HCT116 (cell line): ENCODE data around the gene RNF222. TPM values are rescaled to one million over a fixed set of nuclear protein-coding genes. Genes with fewer than 3 reads are reported as not detected.

ENCODE experiments used
- ATAC-seq: fragments of 200-7000 bp; cut with Tn5 transposase; 2 replicates; pipeline ENCODE4 v1.9.1; 2020; ENCODE audit warnings: mild to moderate bottlenecking, moderate library complexity
- BruUV-seq: library from RNA; stranded (reverse); fragments of 400-500 nt; replicated peaks from 2 replicates; lab custom pipeline; 2021; lab: Mats Ljungman, UMichigan
- CTCF ChIA-PET: fragments of 300-600 bp; sonication (Branson Sonifier 250); formaldehyde crosslinking; loops from one replicate; lab custom pipeline; 2021; ENCODE audit warnings: antibody characterized with exemption; lab: Charles Lee
- POLR2A ChIA-PET: fragments of 300-600, 350-600 bp; sonication (Branson Sonifier 250); formaldehyde crosslinking; loops from one replicate; lab custom pipeline; 2021; ENCODE audit warnings: antibody characterized with exemption; lab: Charles Lee
- RAD21 ChIA-PET, 2 experiments: fragments of 300-600 bp; sonication (Branson Sonifier 250); formaldehyde crosslinking; loops; one replicate each; lab custom pipeline; 2023; ENCODE audit warnings: low total read pairs in 2 of 2; ENCODE audit not compliant: uncharacterized antibody in 2 of 2, unreplicated experiment in 2 of 2, low non-redundant PET in 1 of 2; lab: Charles Lee
- DNase-seq: peaks from one replicate; pipeline ENCODE4 v3.0.0-alpha.2; 2010; ENCODE audit warnings: low read depth, low spot score
- H2AFZ ChIP-seq: fragments of 200-600 bp; shearing (Covaris generic), sonication (generic); 2 replicates; pipeline ENCODE4 v1.6.1; 2017; ENCODE audit warnings: low read depth, mixed run types, mixed read lengths, antibody characterized with exemption, low read length; ENCODE audit not compliant: poor library complexity, severe bottlenecking
- H3K27ac ChIP-seq: 2 replicates; pipeline ENCODE4 v1.5.1; 2012; ENCODE audit warnings: low read depth, low read length
- H3K27me3 ChIP-seq: fragments of 200-600 bp; sonication (generic); 2 replicates; pipeline ENCODE4 v1.6.1; 2016; ENCODE audit warnings: mixed run types, low read length, mixed read lengths; ENCODE audit not compliant: insufficient read depth
- H3K36me3 ChIP-seq, 2 experiments: fragments of 200-500 bp in 1 of 2; fragments of 200-600 bp in 1 of 2; sonication (Bioruptor generic) in 1 of 2; sonication (generic) in 1 of 2; 2 replicates each; pipeline versions ENCODE4 v1.5.1 to v1.6.1; 2014 to 2016; ENCODE audit warnings: low read length in 2 of 2, inconsistent platforms in 1 of 2, mixed read lengths in 1 of 2, mixed run types in 1 of 2; ENCODE audit not compliant: insufficient read depth in 2 of 2, control insufficient read depth in 1 of 2
- H3K4me1 ChIP-seq, 2 experiments: fragments of 200-600 bp in 1 of 2; sonication (generic) in 1 of 2; 2 replicates each; pipeline versions ENCODE4 v1.5.1 to v1.6.1; 2012 to 2017; ENCODE audit warnings: low read length in 2 of 2, inconsistent platforms in 1 of 2, mild to moderate bottlenecking in 1 of 2, mixed read lengths in 1 of 2, mixed run types in 1 of 2, moderate library complexity in 1 of 2; ENCODE audit not compliant: insufficient read depth in 2 of 2, control insufficient read depth in 1 of 2
- H3K4me2 ChIP-seq: fragments of 200-600 bp; sonication (generic); 2 replicates; pipeline ENCODE4 v1.6.1; 2017; ENCODE audit warnings: mixed run types, low read length, mixed read lengths
- H3K4me3 ChIP-seq, 2 experiments: fragments of 200-600 bp in 1 of 2; sonication (generic) in 1 of 2; replicated peaks in 1 of 2; 2 replicates each; pipeline ENCODE4 v1.5.1; 2011 to 2016; ENCODE audit warnings: low read length in 2 of 2, control low read depth in 1 of 2, low read depth in 1 of 2, mild to moderate bottlenecking in 1 of 2, mixed read lengths in 1 of 2, mixed run types in 1 of 2
- H3K79me2 ChIP-seq: fragments of 200-600 bp; sonication (generic); 2 replicates; pipeline ENCODE4 v1.6.1; 2017; ENCODE audit warnings: mild to moderate bottlenecking, mixed run types, low read length, moderate library complexity, mixed read lengths; ENCODE audit not compliant: insufficient read depth
- H3K9ac ChIP-seq: fragments of 200-600 bp; sonication (generic); 2 replicates; pipeline ENCODE4 v1.6.1; 2016; ENCODE audit warnings: low read length, mixed read lengths
- H3K9me2 ChIP-seq: fragments of 200-600 bp; sonication (generic), shearing (Covaris generic); 2 replicates; pipeline ENCODE4 v1.6.1; 2017; ENCODE audit warnings: mixed run types, mild to moderate bottlenecking, moderate library complexity; ENCODE audit not compliant: insufficient read depth
- H3K9me3 ChIP-seq, 2 experiments: fragments of 200-500 bp in 1 of 2; fragments of 200-600 bp in 1 of 2; sonication (Bioruptor generic) in 1 of 2; sonication (generic) in 1 of 2; 2 replicates each; pipeline ENCODE4 v1.6.1; 2014 to 2017; ENCODE audit warnings: low read length in 2 of 2, mixed read lengths in 2 of 2, inconsistent platforms in 1 of 2, low read depth in 1 of 2, mild to moderate bottlenecking in 1 of 2, mixed run types in 1 of 2, moderate library complexity in 1 of 2; ENCODE audit not compliant: control insufficient read depth in 1 of 2, insufficient read depth in 1 of 2
- H4K20me1 ChIP-seq: fragments of 200-600 bp; sonication (generic), shearing (Covaris generic); 2 replicates; pipeline ENCODE4 v1.6.1; 2017; ENCODE audit warnings: mixed run types, mild to moderate bottlenecking, moderate library complexity; ENCODE audit not compliant: insufficient read depth
- ATF3 ChIP-seq: IDR thresholded peaks from 2 replicates; pipeline ENCODE4 v1.6.1; 2012
- CEBPB ChIP-seq: IDR thresholded peaks from 2 replicates; pipeline ENCODE4 v1.6.1; 2012; ENCODE audit warnings: low read depth
- EZH2 ChIP-seq: fragments of 200-600 bp; sonication (generic); IDR thresholded peaks from 2 replicates; pipeline ENCODE4 v1.6.1; 2017; ENCODE audit warnings: antibody characterized with exemption, mixed run types
- EZH2phosphoT487 ChIP-seq: fragments of 200-600 bp; IDR thresholded peaks from 2 replicates; pipeline ENCODE4 v1.6.1; 2018; ENCODE audit warnings: antibody characterized with exemption, borderline replicate concordance
- FOSL1 ChIP-seq: IDR thresholded peaks from 2 replicates; pipeline ENCODE4 v1.6.1; 2012; ENCODE audit warnings: low read depth
- JUND ChIP-seq: IDR thresholded peaks from 2 replicates; pipeline ENCODE4 v1.6.1; 2012
- POLR2A ChIP-seq: IDR thresholded peaks from 2 replicates; pipeline ENCODE4 v1.7.0; 2011; ENCODE audit warnings: borderline replicate concordance; ENCODE audit not compliant: insufficient read depth, insufficient read length; ENCODE audit errors: extremely low read depth
- POLR2AphosphoS5 ChIP-seq: IDR thresholded peaks from 2 replicates; pipeline ENCODE4 v1.6.1; 2011; ENCODE audit warnings: mild to moderate bottlenecking, low read depth, low read length, moderate library complexity
- SIN3A ChIP-seq: IDR thresholded peaks from 2 replicates; pipeline ENCODE4 v1.6.1; 2012; ENCODE audit warnings: low read depth
- YY1 ChIP-seq: IDR thresholded peaks from 2 replicates; pipeline ENCODE4 v1.6.1; 2011; ENCODE audit warnings: low read length, low read depth, moderate library complexity, mild to moderate bottlenecking; ENCODE audit not compliant: insufficient replicate concordance; ENCODE audit errors: extremely low read depth
- ZBTB33 ChIP-seq: IDR thresholded peaks from 2 replicates; pipeline ENCODE4 v1.6.1; 2011; ENCODE audit warnings: mild to moderate bottlenecking, low read length, moderate library complexity; ENCODE audit not compliant: insufficient replicate concordance; ENCODE audit errors: extremely low read depth
- ZFX ChIP-seq: fragments of 450-650 bp; IDR thresholded peaks from 2 replicates; pipeline ENCODE4 v1.6.1; 2017
- ZNF274 ChIP-seq: fragments of 200-500 bp; sonication (Bioruptor generic); IDR thresholded peaks from 2 replicates; pipeline ENCODE4 v1.6.1; 2014; ENCODE audit warnings: mild to moderate bottlenecking, low read depth, low read length, inconsistent platforms
- intact Hi-C: fragments of 100-400 bp; cut with micrococcal nuclease; formaldehyde crosslinking; loops from 2 replicates; pipeline ENCODE4 v1.10.0; 2022
- total RNA-seq: library from RNA; stranded (reverse); gene quantifications from one replicate; pipeline ENCODE4 v1.2.1, GENCODE V29; 2021; ENCODE audit not compliant: unreplicated experiment
- TF ChIP-seq, protein P1 (sequence below): IDR thresholded peaks from 2 replicates; pipeline ENCODE4 v1.6.1; 2012; ENCODE audit warnings: low read depth

Gene RNF222
- total RNA-seq, 1 experiment from 2014 or later = not detected

- Histone ChIP-seq H3K4me1 (peaks cover 9 to 53% of the 10 kb centered on the region in 2 experiments), H3K4me2 (no peak overlapping the region), H3K4me3 (no peak overlapping the region), H3K9ac (no peak overlapping the region), H3K36me3 (no peaks in the 10 kb centered on the region), H3K79me2 (no peaks in the 10 kb centered on the region), H3K27ac (no peak overlapping the region), H4K20me1 (no peaks in the 10 kb centered on the region), H2AFZ (no peak overlapping the region), H3K9me2 (no peaks in the 10 kb centered on the region), H3K27me3 (no peaks in the 10 kb centered on the region), H3K9me3 (no peaks in the 10 kb centered on the region)
- POLR2A ChIA-PET = interaction anchor here (1.9 kb wide), 1 partner anchor 12 kb away, joined by 4 read pairs; no protein-coding TSS in a partner anchor
- BruUV-seq = no TSS peak
- DNase-seq = no peak
- RAD21 ChIA-PET = no interaction called here
- CTCF ChIA-PET = no interaction called here
- TF ChIP-seq FOSL1 (no peak), ZNF274 (no peak), CEBPB (no peak), ZBTB33 (no peak), POLR2A (no peak), EZH2 (no peak), YY1 (no peak), SIN3A (no peak), POLR2AphosphoS5 (no peak), EZH2phosphoT487 (no peak), ZFX (no peak), ATF3 (no peak), JUND (no peak)
- TF ChIP-seq, protein P1, sequence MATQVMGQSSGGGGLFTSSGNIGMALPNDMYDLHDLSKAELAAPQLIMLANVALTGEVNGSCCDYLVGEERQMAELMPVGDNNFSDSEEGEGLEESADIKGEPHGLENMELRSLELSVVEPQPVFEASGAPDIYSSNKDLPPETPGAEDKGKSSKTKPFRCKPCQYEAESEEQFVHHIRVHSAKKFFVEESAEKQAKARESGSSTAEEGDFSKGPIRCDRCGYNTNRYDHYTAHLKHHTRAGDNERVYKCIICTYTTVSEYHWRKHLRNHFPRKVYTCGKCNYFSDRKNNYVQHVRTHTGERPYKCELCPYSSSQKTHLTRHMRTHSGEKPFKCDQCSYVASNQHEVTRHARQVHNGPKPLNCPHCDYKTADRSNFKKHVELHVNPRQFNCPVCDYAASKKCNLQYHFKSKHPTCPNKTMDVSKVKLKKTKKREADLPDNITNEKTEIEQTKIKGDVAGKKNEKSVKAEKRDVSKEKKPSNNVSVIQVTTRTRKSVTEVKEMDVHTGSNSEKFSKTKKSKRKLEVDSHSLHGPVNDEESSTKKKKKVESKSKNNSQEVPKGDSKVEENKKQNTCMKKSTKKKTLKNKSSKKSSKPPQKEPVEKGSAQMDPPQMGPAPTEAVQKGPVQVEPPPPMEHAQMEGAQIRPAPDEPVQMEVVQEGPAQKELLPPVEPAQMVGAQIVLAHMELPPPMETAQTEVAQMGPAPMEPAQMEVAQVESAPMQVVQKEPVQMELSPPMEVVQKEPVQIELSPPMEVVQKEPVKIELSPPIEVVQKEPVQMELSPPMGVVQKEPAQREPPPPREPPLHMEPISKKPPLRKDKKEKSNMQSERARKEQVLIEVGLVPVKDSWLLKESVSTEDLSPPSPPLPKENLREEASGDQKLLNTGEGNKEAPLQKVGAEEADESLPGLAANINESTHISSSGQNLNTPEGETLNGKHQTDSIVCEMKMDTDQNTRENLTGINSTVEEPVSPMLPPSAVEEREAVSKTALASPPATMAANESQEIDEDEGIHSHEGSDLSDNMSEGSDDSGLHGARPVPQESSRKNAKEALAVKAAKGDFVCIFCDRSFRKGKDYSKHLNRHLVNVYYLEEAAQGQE = no peak
- ATAC-seq = no peak
- intact Hi-C loops = no loop called here
Measured at GRCh38 chr17:8406174-8406573, 8.5 kb upstream of the RNF222 start.
